PC-3 (cell line): ENCODE measurements around the gene TYR.
"Not testable (repeated sequence)": the region's sequence is repeated elsewhere in the genome, so short reads cannot be mapped to it uniquely, and the experiment has no call there.

ENCODE experiments used
- CTCF ChIP-seq: fragments of 300-600 bp; sonication (generic); conservative IDR thresholded peaks from 2 replicates; pipeline ENCODE4 v1.5.1; 2017; ENCODE audit warnings: antibody characterized with exemption, low read depth, mild to moderate bottlenecking, low read length
- EZH2 ChIP-seq: fragments of 300-600 bp; sonication (generic); IDR thresholded peaks from one replicate; pipeline ENCODE4 v1.6.1; 2017; ENCODE audit warnings: antibody characterized with exemption, mild to moderate bottlenecking, low read length; ENCODE audit not compliant: unreplicated experiment
- EZH2phosphoT487 ChIP-seq: fragments of 300-600 bp; sonication (generic); IDR thresholded peaks from 2 replicates; pipeline ENCODE4 v1.6.1; 2018; ENCODE audit warnings: mild to moderate bottlenecking, antibody characterized with exemption, low read length, borderline replicate concordance

GRCh38 chr11:89338073-89338472 is 160.4 kb downstream of the TYR start:
- not testable (repeated sequence) for TF ChIP-seq CTCF, EZH2, EZH2phosphoT487
